HG02763 (cell line): Measurements from ENCODE around the gene FOXRED1.
A peak's percentile ranks its signal among the peaks of the same experiment; 100 is the strongest.

Experiments used
- ATAC-seq: cut with Tn5 transposase; IDR thresholded peaks from one replicate; pipeline ENCODE4 v1.9.1; 2021; ENCODE audit warnings: mild to moderate bottlenecking, moderate library complexity; ENCODE audit not compliant: unreplicated experiment

FOXRED1 gene

DNA sequence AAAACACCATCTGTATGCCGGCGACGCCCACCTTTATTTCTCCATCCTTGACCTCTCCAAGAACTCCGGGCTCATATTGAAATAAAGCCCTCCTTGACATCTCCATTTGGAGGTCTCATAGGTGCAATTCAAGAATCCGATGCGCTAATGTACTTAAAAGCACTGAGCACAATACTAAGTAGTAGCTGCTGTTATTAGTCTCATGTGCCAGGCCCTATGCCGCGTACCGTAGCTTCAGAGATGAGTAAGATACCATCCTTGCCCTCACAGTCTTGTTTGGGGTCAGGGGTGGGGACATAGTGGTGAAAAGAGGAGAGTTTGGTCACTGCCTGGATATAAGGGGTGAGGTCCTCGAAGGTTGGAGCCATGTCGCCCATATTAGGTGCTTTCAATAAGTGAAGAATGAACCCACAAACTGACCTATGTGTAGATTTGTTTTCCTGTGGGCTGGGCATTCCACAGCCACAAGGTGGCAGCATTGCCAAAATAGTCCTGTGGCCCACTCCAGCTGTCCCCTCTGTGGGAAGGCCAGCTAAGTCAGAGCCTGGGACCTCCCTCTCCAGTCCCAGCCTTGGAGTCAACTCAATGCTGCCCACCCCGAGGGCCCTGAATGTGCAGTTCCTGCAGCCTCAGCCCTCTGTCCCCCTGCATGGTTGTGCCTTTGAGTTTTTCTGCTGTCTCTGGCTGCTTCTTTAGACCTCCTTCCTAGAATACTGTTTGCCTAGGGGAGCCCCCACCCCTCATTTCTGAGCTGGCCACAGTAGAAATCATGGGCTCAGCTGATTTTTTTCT, 41.4 kb downstream of the FOXRED1 start:
- no peak for ATAC-seq

DNA sequence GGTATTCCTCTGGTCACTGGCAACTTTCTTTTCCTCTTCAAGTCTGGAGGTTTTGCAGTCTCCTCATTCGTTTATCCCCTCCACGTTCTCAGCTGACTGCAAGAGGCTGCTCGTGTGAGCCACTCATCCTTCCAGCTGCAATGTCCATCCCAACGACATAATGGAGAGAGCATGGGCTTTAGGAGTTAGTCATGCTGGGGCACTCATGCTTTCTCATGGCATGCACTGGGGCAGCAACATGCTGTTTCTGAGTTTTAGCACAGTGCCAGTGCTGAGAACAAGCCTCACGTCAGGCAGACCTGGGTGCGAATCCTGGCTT, 42.0 kb downstream of the FOXRED1 start:
- no peak for ATAC-seq

DNA sequence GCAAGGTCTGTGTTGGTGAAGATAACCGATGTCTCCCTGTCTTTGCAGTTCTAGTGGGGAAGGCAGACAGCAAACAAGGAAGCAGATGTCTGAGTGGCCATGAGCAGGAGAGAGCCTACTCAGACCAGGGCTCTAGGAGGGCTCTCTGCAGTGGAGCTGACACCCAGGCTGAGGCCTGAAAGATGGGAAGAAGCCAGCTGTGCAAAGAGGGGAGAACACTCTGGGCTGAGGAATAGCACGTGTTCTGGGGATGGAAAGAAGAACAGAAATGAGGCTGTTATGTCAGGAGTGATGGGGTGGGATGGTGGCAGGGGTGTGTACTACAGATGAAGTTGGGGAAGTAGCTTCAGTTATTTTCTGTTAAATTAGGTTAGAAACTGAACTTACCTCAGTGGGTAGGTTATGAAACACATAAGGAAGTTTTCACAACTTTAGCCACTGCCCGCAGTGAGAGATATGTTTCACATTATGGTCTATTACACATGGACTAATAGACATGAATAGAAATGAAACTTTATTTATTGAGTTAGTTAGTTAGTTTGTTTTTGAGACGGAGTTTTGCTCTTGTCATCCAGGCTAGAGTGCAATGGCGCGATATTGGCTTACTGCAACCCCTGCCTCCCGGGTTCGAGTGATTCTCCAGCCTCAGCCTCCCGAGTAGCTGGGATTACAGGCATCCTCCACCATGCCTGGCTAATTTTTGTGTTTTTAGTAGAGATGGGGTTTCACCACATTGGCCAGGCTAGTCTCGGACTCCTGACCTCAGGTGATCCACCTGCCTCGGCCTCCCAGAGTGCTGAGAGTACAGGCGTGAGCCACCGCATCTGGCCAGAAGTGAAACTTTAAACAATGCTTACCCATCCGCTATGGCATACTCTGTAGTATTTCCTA, 42.7 kb downstream of the FOXRED1 start:
- ATAC-seq, result peak; percentile 70

- no peak for ATAC-seq
Observed at GRCh38 chr11:126312961-126313360, 44.0 kb downstream of the FOXRED1 start.

GRCh38 chr11:126313826-126314225, 44.9 kb downstream of the FOXRED1 start:
- no peak for ATAC-seq

- ATAC-seq, result no peak
Observed at GRCh38 chr11:126317432-126317755, 48.4 kb downstream of the FOXRED1 start.

DNA sequence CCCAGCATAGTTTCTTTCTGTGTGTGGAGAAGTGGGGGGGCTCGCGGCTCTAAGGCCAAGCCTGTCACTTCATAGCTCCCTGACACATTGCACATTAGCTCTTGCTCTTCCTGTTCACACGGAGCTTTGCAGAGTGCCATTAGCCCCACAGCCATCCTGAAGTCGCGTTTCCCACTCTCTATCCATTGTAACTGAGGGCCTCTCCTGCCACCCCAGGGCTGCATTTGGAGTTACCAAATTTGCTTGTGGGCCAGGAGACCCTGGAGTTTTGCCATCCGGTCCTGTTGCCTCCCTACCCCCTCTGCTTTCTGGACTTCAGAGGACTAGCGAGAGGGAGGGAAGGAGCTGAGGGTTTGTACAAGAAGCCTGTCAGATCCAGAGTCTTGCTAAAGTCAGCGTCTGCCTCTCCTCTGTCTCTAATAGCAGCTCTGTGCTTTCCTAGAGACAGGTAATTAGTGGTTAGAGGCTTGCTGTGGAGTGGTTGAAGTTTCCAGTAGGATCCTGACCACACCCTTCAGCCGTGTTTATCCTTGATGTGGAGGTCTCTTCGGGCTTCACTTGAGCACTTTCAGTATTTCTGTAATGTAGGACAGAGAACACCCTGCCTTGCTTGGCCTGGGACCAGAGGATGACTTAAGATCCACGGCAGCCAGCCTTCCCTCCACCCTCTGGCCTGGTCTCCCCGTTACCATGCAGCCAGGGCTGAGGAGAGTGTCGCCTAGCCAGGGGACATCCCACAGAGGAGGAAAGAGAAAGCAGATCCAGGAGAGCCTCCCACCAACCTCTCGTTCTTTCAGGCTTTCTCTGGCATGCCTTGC, 49.0 kb downstream of the FOXRED1 start:
- ATAC-seq, result peak; percentile 29

DNA sequence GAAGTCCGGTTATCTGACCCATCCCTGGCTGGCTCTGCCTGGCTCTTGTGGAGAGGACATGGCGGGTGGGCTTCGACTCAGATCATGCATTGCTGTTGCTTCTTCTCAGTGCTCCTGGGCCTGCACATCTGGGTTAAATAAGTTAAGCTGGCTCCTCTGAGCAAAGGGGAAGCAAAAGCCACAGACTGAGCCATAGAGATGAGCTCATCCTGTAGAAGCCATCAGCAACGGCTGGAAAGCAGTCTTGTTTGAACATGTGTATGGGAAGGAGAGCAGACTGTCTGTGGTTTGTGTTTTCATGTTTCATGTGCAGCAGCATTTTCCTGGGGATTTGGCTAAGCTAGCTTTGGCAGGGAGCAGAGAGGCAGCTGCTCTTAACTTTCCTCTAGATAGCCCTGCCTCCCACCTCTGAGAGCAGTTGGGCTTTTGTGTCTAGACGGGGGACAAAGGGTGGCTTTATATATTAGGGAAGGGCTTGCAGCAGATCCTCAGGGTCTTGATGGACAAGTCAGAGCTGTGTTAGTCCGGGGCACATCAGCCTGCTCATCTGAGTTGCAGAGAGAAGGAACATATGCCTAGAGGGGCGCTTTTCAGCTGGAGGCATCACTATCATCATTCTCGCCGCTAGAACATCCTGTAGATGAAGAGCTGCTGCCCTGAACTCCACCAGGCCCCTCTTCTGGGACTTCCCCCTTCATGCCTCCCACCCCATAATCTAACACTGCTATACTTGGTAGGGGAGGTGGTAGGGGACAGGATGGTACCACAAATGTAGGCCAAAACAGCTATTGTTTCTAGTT, 49.8 kb downstream of the FOXRED1 start:
- ATAC-seq, result peak; percentile 80

GRCh38 chr11:126319374-126319740, 50.4 kb downstream of the FOXRED1 start:
- no peak for ATAC-seq

DNA sequence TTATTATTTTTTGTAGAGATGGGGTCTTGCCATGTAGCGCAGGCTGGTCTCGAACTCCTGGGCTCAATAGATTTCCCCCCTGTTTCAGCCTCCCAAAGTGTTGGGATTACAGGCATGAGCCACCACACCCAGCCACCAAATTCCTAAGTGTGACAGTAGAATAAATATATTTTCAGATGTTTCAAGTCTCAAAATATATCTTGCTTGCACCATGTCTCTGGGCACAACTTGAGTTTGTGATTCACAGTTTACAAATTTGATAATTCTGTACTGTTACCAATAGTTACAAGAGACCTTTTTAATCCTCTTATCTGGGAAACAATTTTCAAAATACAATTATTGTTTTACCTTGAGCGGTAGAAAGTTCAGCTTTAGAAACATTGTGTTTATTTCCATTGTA, 54.0 kb downstream of the FOXRED1 start:
- no peak for ATAC-seq

DNA sequence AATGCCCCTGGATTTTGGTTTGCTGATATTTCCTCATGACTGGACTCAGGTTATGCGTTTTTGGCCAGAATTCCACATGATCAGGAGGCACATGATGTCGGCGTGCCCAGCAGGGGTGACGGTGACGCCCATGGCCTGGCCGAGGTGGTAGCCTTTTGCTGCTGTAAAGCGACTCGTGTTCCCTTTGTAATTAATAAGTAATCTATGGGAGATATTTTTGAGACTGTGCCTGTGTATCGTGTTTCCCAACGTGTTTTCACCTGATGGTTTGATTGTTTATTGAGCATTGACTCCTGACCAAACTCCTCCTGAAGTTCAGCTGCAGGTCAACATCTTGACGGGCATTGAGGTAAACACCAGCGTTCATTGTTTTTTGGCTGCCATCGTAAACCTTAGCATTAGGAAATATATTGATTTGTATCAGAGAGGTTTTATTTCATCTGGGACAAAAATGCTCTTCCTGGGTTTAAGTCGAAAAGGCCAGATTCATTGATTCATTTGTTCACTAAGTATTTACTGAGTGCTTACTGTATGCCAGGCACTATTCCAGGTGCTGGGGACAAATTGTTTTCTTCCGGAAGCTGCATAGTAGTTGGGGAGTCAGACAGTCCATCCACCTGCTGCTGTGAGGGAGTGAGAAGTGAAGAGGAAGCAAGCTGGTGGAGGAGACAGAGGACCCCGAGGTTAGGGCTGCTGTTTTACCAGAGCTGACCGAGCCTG, 58.5 kb downstream of the FOXRED1 start:
- no peak for ATAC-seq
